Stimulated activated CD4-positive, alpha-beta T cell treated with anti-CD3 and anti-CD28 coated beads, Interleukin-2, amount 100 ng/mL, for 24 hours (primary cell): ENCODE data around the gene NAA50.

Experiments used
- DNase-seq, 2 donors: peaks; one replicate each; pipeline ENCODE4 v3.0.0-alpha.2; 2020

NAA50 gene

DNA sequence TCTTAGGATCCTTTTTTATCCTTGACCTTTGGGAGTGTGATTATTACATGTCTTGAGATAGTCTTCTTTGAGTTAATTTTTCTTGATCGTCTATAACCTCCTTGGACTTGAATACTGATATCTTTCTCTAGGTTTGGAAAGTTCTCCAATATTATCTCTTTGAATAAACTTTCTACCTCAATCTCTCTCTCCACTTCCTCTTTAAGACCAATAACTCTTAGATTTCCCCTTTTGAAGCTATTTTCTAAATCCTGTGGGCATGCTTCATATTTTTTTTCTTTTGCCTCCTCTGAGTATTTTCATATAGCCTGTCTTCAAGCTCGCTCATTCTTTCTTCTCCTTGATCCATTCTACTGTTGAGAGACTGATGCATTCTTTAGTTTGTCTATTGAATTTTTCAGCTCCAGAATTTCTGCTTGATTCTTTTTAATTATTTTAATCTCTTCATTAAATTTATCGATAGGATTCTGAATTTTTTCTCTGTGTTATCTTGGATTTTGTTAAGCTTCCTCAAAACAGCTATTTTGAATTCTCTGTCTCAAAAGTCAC, 61.7 kb downstream of the NAA50 start:
- no peak for DNase-seq

DNA sequence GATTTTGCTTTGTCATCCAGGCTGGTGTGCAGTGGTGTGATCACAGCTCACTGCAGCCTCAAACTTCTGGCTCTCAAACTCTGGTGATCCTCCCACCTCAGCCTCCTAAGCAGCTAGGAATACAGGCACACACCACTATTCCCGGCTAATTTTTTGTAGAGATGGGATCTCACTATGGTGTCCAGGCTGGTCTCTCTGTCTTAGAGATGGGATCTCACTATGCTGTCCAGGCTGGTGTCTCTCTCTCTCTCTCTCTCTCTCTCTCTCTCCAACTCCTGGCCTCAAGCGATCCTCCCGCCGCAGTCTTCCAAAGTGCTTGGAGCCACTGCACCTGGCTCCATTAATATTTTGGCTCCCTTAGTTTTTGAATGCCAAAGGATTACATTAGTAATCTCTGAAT, 67.3 kb downstream of the NAA50 start:
- no peak for DNase-seq

DNA sequence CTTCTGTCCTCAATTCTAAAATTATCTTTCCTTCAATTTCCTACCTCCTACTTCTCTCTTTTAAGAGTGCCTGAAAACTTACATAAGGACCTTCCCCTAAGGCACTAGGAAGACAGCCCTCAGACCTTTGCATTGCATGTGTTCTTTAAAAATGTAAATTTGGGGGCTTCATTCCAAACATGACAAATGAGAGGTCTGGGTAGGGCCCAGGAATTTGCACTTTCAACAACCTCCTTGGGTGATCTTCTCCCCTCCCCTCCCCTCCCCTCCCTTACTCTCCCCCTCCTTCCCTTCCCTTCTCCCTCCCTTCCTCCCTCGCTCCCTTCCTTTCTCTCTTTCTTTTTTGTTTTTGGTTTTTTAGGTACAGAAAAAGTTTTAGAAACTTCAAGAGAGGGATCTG, 68.3 kb downstream of the NAA50 start:
- DNase-seq, result no peak

DNA sequence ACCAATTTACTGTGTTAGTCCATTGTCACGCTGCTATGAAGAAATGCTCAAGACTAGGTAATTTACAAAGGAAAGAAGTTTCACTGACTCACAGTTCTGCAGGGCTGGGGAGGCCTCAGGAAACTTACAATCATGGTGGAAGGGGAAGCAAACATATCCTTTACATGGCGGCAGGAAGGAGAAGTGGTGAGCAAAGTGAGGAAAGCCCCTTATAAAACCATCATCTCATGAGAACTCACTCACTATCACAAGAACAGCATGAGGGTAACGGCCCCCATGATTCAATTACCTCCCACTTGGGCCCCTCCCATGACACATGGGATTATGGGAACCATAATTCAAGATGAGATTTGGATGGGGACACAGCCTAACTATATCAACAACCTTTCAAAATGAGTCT, 69.8 kb downstream of the NAA50 start:
- DNase-seq, result no peak

DNA sequence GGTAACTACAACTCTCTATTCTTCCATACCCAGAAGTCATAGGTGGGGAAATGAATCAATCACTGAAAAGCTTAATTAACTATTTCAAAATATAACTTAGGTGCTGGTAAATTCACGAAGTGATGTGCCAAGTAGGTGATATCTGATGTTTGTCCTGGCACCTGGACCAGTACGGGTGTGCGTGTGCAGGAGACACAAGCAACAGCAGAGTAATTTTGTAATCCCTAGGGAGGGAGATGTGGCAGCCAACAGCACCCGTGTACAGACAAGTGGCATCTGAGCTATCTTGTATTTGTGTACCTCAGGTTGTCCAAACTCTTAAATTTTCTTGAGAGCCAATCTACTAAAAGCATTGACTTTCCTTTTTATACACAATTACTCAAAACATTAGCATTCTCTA, 72.5 kb downstream of the NAA50 start:
- DNase-seq, result no peak

DNA sequence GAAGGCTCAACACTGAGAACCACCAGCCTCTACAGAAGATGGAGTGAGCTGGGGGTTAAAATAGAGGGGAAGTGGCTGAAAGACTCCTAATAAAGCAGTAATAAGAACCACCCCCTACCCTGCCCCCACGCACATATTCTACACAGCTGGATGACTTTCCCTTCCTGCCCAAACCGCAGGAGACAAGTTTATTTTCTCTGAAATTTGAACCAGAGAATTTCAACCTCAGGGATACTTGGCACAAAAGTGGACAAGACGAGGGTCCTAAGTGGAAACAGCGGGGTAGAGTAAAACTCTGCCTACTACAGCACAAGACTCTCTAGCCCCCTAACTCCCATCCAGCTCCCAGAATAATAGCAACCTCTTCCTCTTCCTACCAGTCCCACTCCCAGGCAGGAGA, 78.0 kb downstream of the NAA50 start:
- DNase-seq, result no peak
